GM13976 (cell line): Measurements from ENCODE around the gene WDR5B.

Source experiments
- DNase-seq: peaks from one replicate; pipeline ENCODE4 v3.0.0; 2012; ENCODE audit warnings: low spot score
- CTCF ChIP-seq: IDR thresholded peaks from 2 replicates; pipeline ENCODE4 v1.5.1; 2012; ENCODE audit warnings: borderline replicate concordance, mild to moderate bottlenecking; ENCODE audit not compliant: insufficient read depth; ENCODE audit errors: extremely low read depth, missing control alignments, control extremely low read depth
- in situ Hi-C: fragments of 300-500 bp; cut with MboI; formaldehyde crosslinking; loops from one replicate; pipeline ENCODE4 v1.12.0; 2022; ENCODE audit warnings: low sequenced_read_pairs, mixed read lengths, inconsistent platforms; ENCODE audit not compliant: unreplicated experiment

Gene WDR5B

GRCh38 chr3:122397201-122397600 lies 18.7 kb downstream of the WDR5B start:
- TF ChIP-seq CTCF: no peak
- no peak for DNase-seq
- in situ Hi-C loops: loop anchor here (10.0 kb wide), 1 partner anchor 288 kb away; the partner anchor contains the start of gene PARP14

- in situ Hi-C loops: loop anchor here (10.0 kb wide), 1 partner anchor 288 kb away; the partner anchor contains the start of gene PARP14
- DNase-seq: no peak
- no peak for TF ChIP-seq CTCF
Observed at GRCh38 chr3:122396511-122396910, 19.4 kb downstream of the WDR5B start.

GRCh38 chr3:122395582-122395981 lies 20.3 kb downstream of the WDR5B start:
- TF ChIP-seq CTCF: no peak
- in situ Hi-C loops: loop anchor here (10.0 kb wide), 1 partner anchor 289 kb away; the partner anchor contains the start of gene PARP14
- DNase-seq: no peak

GRCh38 chr3:122394173-122394572 lies 21.7 kb downstream of the WDR5B start:
- in situ Hi-C loops: loop anchor here (10.0 kb wide), 1 partner anchor 291 kb away; the partner anchor contains the start of gene PARP14
- DNase-seq: no peak
- no peak for TF ChIP-seq CTCF

- in situ Hi-C loops: loop anchor here (10.0 kb wide), 1 partner anchor 292 kb away; the partner anchor contains the start of gene PARP14
- peak; percentile 30 for DNase-seq
- peak; percentile 61 for TF ChIP-seq CTCF
Observed at GRCh38 chr3:122392868-122393844, 22.7 kb downstream of the WDR5B start.

- TF ChIP-seq CTCF: no peak
- no peak for DNase-seq
- in situ Hi-C loops: loop anchor here (10.0 kb wide), 1 partner anchor 293 kb away; the partner anchor contains the start of gene PARP14
Observed at GRCh38 chr3:122391681-122392446, 24.0 kb downstream of the WDR5B start.
